Gastroesophageal sphincter (tissue), 4 donors: Measurements from ENCODE around the gene IPO13. TPM values are rescaled to one million over a fixed set of nuclear protein-coding genes. Genes with fewer than 3 reads are reported as not detected.

ENCODE experiments used
- ATAC-seq: fragments of 150-250 bp; one replicate; pipeline ENCODE4 v1.9.1; 2016; ENCODE audit warnings: mild to moderate bottlenecking, moderate library complexity
- H3K27ac ChIP-seq, 4 donors: fragments of 200-600 bp; sonication (generic) in 3 of 4; 1 replicate in 3 of 4; 2 replicates in 1 of 4; pipeline ENCODE4 v1.5.1; 2016 to 2019
- H3K27me3 ChIP-seq: fragments of 200-600 bp; sonication (generic); one replicate; pipeline ENCODE4 v1.5.1; 2019
- H3K36me3 ChIP-seq, 2 donors: fragments of 200-600 bp; sonication (generic); one replicate each; pipeline ENCODE4 v1.5.1; 2019; ENCODE audit warnings: control low read depth in 1 of 2
- H3K4me1 ChIP-seq, 3 donors: fragments of 200-600 bp; sonication (generic); 1 replicate in 2 of 3; 2 replicates in 1 of 3; pipeline ENCODE4 v1.5.1; 2016 to 2019; ENCODE audit warnings: control low read depth in 2 of 3
- H3K4me3 ChIP-seq, 2 donors: fragments of 200-600 bp; sonication (generic); one replicate each; pipeline ENCODE4 v1.5.1; 2019; ENCODE audit warnings: mild to moderate bottlenecking in 1 of 2, moderate library complexity in 1 of 2
- H3K9me3 ChIP-seq, 3 donors: fragments of 200-600 bp; sonication (generic); one replicate each; pipeline ENCODE4 v1.5.1; 2017 to 2019; ENCODE audit warnings: control low read depth in 2 of 3
- CTCF ChIP-seq, 4 experiments: fragments of 200-600 bp in 2 of 4; fragments of 450-650 bp in 2 of 4; sonication (generic) in 1 of 4; IDR thresholded peaks; one replicate each; pipeline ENCODE4 v1.5.1; 2017 to 2019; ENCODE audit warnings: antibody characterized with exemption in 4 of 4, mild to moderate bottlenecking in 2 of 4, moderate library complexity in 2 of 4
- EP300 ChIP-seq: sonication (generic); formaldehyde crosslinking; IDR thresholded peaks from one replicate; pipeline ENCODE4 v1.6.1; 2017; ENCODE audit warnings: antibody characterized with exemption, mild to moderate bottlenecking
- POLR2A ChIP-seq, 2 donors: fragments of 450-650 bp; IDR thresholded peaks; one replicate each; pipeline ENCODE4 v1.6.1; 2017; ENCODE audit warnings: antibody characterized with exemption in 2 of 2, mild to moderate bottlenecking in 2 of 2, moderate library complexity in 1 of 2
- POLR2AphosphoS5 ChIP-seq: sonication (generic); formaldehyde crosslinking; IDR thresholded peaks from one replicate; pipeline ENCODE4 v1.6.1; 2017; ENCODE audit warnings: antibody characterized with exemption
- WGBS, 2 donors: methylation state at CpG; one replicate each; pipeline ENCODE4 v1.1.5; 2018; ENCODE audit warnings: low coverage in 1 of 2; 5-methylcytosine and 5-hydroxymethylcytosine counted together
- total RNA-seq, 4 donors: library from RNA; depleted of rRNA; stranded (reverse); fragments of >200 nt; gene quantifications; one replicate each; pipeline ENCODE4 v1.1.0, GENCODE V29; 2016

IPO13 gene
- total RNA-seq, 4 donors from 2014 or later: 21.8 to 44.5 (median 24.2) TPM

GRCh38 chr1:43912607-43913006, 34.1 kb upstream of the IPO13 start:
- 100% methylated on average over 1 of the region's 2 CpGs; no CpG with 5 or more reads in 1 of the 2 donors for WGBS, 2 donors
- H3K9me3 ChIP-seq: no peaks in the 10 kb centered on the region
- ATAC-seq: peak; percentile 95
- peaks cover 0 to 29% of the 10 kb centered on the region in 2 donors for H3K36me3 ChIP-seq
- peaks cover 0 to 14% (median 6%) of the 10 kb centered on the region in 3 donors for H3K4me1 ChIP-seq
- no peak overlapping the region for H3K4me3 ChIP-seq
- H3K27ac ChIP-seq: peak overlapping the region in 3 of 4 donors; percentile 45 to 66 (median 56)
- no peak for TF ChIP-seq POLR2A (IDR thresholded peaks at IDR 0.05)
- TF ChIP-seq POLR2AphosphoS5: peak; percentile 80
- no peaks in the 10 kb centered on the region for H3K27me3 ChIP-seq

GRCh38 chr1:43913051-43913501, 33.7 kb upstream of the IPO13 start:
- TF ChIP-seq CTCF (IDR thresholded peaks at IDR 0.05) (no peak), POLR2A (IDR thresholded peaks at IDR 0.05) (no peak), EP300 (no peak), POLR2AphosphoS5 (peak; percentile 22)
- no peak for ATAC-seq

GRCh38 chr1:43913666-43914360, 32.9 kb upstream of the IPO13 start:
- TF ChIP-seq POLR2AphosphoS5 (no peak), CTCF (IDR thresholded peaks at IDR 0.05) (no peak), POLR2A (IDR thresholded peaks at IDR 0.05) (no peak), EP300 (no peak)
- Histone ChIP-seq H3K9me3 (no peaks in the 10 kb centered on the region), H3K4me3 (no peak overlapping the region), H3K27me3 (no peaks in the 10 kb centered on the region), H3K4me1 (peaks cover 0 to 14% (median 6%) of the 10 kb centered on the region in 3 donors), H3K27ac (peak overlapping the region in 3 of 4 donors; percentile 5 to 66 (median 45)), H3K36me3 (peaks cover 0 to 20% of the 10 kb centered on the region in 2 donors)
- no peak for ATAC-seq
- 87 to 90% methylated on average over 2 to 12 of the region's 18 CpGs for WGBS, 2 donors

More at GRCh38 chr1:43913051-43913501, 33.7 kb upstream of the IPO13 start:
- 40 to 49% methylated on average over 1 to 7 of the region's 7 CpGs for WGBS, 2 donors
- no peaks in the 10 kb centered on the region for H3K27me3 ChIP-seq
- H3K27ac ChIP-seq: peak overlapping the region in 3 of 4 donors; percentile 5 to 66 (median 45)
- H3K4me1 ChIP-seq: peaks cover 0 to 14% (median 6%) of the 10 kb centered on the region in 3 donors
- H3K9me3 ChIP-seq: no peaks in the 10 kb centered on the region
- H3K4me3 ChIP-seq: no peak overlapping the region
- H3K36me3 ChIP-seq: peaks cover 0 to 25% of the 10 kb centered on the region in 2 donors

- Histone ChIP-seq H3K36me3 (peaks cover 0 to 17% of the 10 kb centered on the region in 2 donors), H3K9me3 (no peaks in the 10 kb centered on the region), H3K27me3 (no peaks in the 10 kb centered on the region), H3K4me3 (no peak overlapping the region), H3K27ac (no peak overlapping the region), H3K4me1 (peaks cover 0 to 14% (median 6%) of the 10 kb centered on the region in 3 donors)
- no peak for ATAC-seq
- WGBS, 2 donors: 87 to 93% methylated on average over 4 to 9 of the region's 13 CpGs
- TF ChIP-seq POLR2A (IDR thresholded peaks at IDR 0.05) (no peak), EP300 (no peak), POLR2AphosphoS5 (no peak), CTCF (IDR thresholded peaks at IDR 0.05) (no peak)
These were observed 31.9 kb upstream of the IPO13 start for GRCh38 chr1:43914576-43915525.

- H3K27ac ChIP-seq: no peak overlapping the region
- no peaks in the 10 kb centered on the region for H3K4me1 ChIP-seq
- peaks cover 0 to 41% of the 10 kb centered on the region in 2 donors for H3K36me3 ChIP-seq
- H3K27me3 ChIP-seq: no peaks in the 10 kb centered on the region
- ATAC-seq: no peak
- 80 to 87% methylated on average over 3 to 6 of the region's 7 CpGs for WGBS, 2 donors
- no peaks in the 10 kb centered on the region for H3K9me3 ChIP-seq
- no peak overlapping the region for H3K4me3 ChIP-seq
- TF ChIP-seq POLR2A (IDR thresholded peaks at IDR 0.05) (no peak), EP300 (no peak), CTCF (IDR thresholded peaks at IDR 0.05) (no peak)
These were observed 26.8 kb upstream of the IPO13 start for GRCh38 chr1:43919906-43920305.
